ENCODE data around the gene VTI1A. TPM values are rescaled to one million over a fixed set of nuclear protein-coding genes. Genes with fewer than 3 reads are reported as not detected.

Gene VTI1A
- total and polyA plus RNA-seq, 2 of the 13 experiments (the other 11 are each of a cell fraction or from before 2014, with no cell fraction given), result 11.7 to 32.7 TPM

- peak; percentile 34; the same call in 1 of the 2 replicates for TF ChIP-seq ARID5B (CRISPR knock-in tag; IDR thresholded peaks at IDR 0.05)
- TF ChIP-seq BCLAF1 (IDR thresholded peaks at IDR 0.05), result no peak
- no peak for TF ChIP-seq ZBTB20 (CRISPR knock-in tag; IDR thresholded peaks at IDR 0.05; ENCODE audit: borderline replicate concordance, low read depth)
- TF ChIP-seq CREM (IDR thresholded peaks at IDR 0.05), result no peak
- TF ChIP-seq CREM (CRISPR knock-in tag; IDR thresholded peaks at IDR 0.05), result no peak
- TF ChIP-seq NFIC (IDR thresholded peaks at IDR 0.05; ENCODE audit: low read length), result no peak
- 0 out of 2 replicates have a peak, but pooled peaks have one; percentile 45 for TF ChIP-seq TFAP4 (IDR thresholded peaks at IDR 0.05; ENCODE audit: borderline replicate concordance, low read depth)
- TF ChIP-seq THAP9 (CRISPR knock-in tag; IDR thresholded peaks at IDR 0.05; ENCODE audit: borderline replicate concordance), result no peak
- TF ChIP-seq MXD4 (CRISPR knock-in tag; IDR thresholded peaks at IDR 0.05), result no peak
- TF ChIP-seq CSRNP2 (CRISPR knock-in tag; conservative IDR thresholded peaks at IDR 0.05; ENCODE audit: low read depth), result no peak
- TF ChIP-seq ISL2 (CRISPR knock-in tag; IDR thresholded peaks at IDR 0.05), result peak; percentile 48; the same call in 1 of the 2 replicates
- no peak for TF ChIP-seq YEATS2 (CRISPR knock-in tag; IDR thresholded peaks at IDR 0.05; ENCODE audit: borderline replicate concordance)
- TF ChIP-seq FOXK1 (CRISPR knock-in tag; IDR thresholded peaks at IDR 0.05; ENCODE audit: borderline replicate concordance, low read depth), result no peak
- TF ChIP-seq HNRNPLL (IDR thresholded peaks at IDR 0.05; ENCODE audit: low read depth, low read length, poor library complexity, severe bottlenecking), result no peak
Observed at GRCh38 chr10:112637901-112638300, 190.9 kb downstream of the VTI1A start (continued).

Measured in HepG2 (cell line).